ENCODE data around the gene RAB22A. TPM values are rescaled to one million over a fixed set of nuclear protein-coding genes. Genes with fewer than 3 reads are reported as not detected.

Gene RAB22A
- total and polyA plus RNA-seq, 9 of the 15 experiments (the other 6 are each of a cell fraction or from before 2014, with no cell fraction given) = 1.1 to 8.0 (median 6.7) TPM

DNA sequence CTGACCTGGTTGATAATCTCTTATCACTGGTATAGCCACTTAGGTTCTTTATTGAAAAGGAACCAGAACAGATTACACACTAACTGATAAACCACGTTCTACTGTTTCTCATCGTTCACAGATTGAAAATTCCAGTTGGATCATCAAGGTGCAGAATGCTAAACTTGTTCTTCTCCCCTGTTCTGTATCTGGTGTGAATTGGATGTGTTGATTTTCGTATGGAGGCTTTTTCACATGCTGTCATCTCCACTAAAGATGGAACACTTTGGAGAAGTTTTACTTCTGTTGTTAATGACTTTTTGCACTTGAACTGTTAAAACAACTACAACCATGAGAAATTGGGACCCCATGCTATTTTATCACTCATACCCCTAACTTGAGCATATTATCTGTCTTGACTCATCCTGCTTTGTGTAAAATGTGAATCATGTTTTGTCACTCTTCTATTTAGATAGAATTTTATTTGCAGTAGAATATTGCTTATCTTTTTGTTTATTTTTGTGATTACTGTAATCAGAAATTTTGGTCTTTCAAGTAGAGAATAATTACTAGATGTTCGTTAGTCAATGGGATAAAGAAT lies 97.0 kb downstream of the RAB22A start:
- Histone ChIP-seq H3K9ac (ENCODE audit: insufficient read depth in 1 of 2, low read depth in 2 of 2, low read length in 2 of 2) (no peak overlapping the region), H3K36me3 (ENCODE audit: control insufficient read depth, insufficient read depth, low read length) (peaks cover 15% of the 10 kb centered on the region; the same call in 2 of the 3 replicates), H3K4me1 (replicated peaks in 1 of 2; ENCODE audit: control insufficient read depth in 2 of 2, insufficient read depth in 2 of 2, low read length in 2 of 2) (peaks cover 10 to 27% of the 10 kb centered on the region in 2 experiments), H3K9me3 (replicated peaks; ENCODE audit: control insufficient read depth, insufficient read depth, low read depth, low read length) (no peaks in the 10 kb centered on the region), H3K4me2 (ENCODE audit: insufficient read depth, low read length) (no peak overlapping the region), H3K27ac (ENCODE audit: extremely low read depth, low read depth, low read length) (peak overlapping the region; percentile 66; the same call in 1 of the 3 replicates), H3K9me1 (ENCODE audit: control insufficient read depth, insufficient read depth, low read length) (no peaks in the 10 kb centered on the region), H2AFZ (ENCODE audit: low read depth, low read length) (no peak overlapping the region), H4K20me1 (replicated peaks; ENCODE audit: control insufficient read depth, insufficient read depth, low read length) (peaks cover 41% of the 10 kb centered on the region), H3K4me3 (no peak overlapping the region), H3K79me2 (ENCODE audit: control insufficient read depth, insufficient read depth, low read length) (peaks cover 99% of the 10 kb centered on the region), H3K27me3 (ENCODE audit: control insufficient read depth in 2 of 2, insufficient read depth in 2 of 2, low read length in 2 of 2) (no peaks in the 10 kb centered on the region)
- FAIRE-seq (no peak), DNase-seq (ENCODE audit: extremely low read depth in 1 of 4, low spot score in 3 of 4) (no peak), ATAC-seq (no peak; the same call in 2 of the 3 replicates)
- no TSS peak for BruUV-seq (replicated peaks)
- ChIA-PET CTCF (ENCODE audit: low intra/inter-chr PET ratio) (no interaction called here), POLR2A (interaction anchor here (0.6 to 1.2 kb wide), 4 partner anchors 14 to 491 kb away, joined by 3 to 4 read pairs (median 4); no protein-coding TSS in a partner anchor)
- intact Hi-C loops (cut with micrococcal nuclease) (no loop called here), in situ Hi-C loops (cut with MboI) (no loop called here)
- TF ChIP-seq SRSF9 (IDR thresholded peaks at IDR 0.05; ENCODE audit: borderline replicate concordance, low read depth, low read length) (no peak), KDM1A (IDR thresholded peaks at IDR 0.05) (0 out of 4 replicates have a peak, but pooled peaks of 1 of the 2 experiments have one; percentile 17), RFX1 (IDR thresholded peaks at IDR 0.05) (no peak), ADNP (tag; IDR thresholded peaks at IDR 0.05) (no peak), ELF1 (tag; IDR thresholded peaks at IDR 0.05) (no peak), HMBOX1 (IDR thresholded peaks at IDR 0.05) (no peak; the same call in 1 of the 2 replicates), ZNF408 (CRISPR knock-in tag; IDR thresholded peaks at IDR 0.05; ENCODE audit: low read depth) (no peak), NUFIP1 (IDR thresholded peaks at IDR 0.05; ENCODE audit: partially characterized antibody) (no peak), RCOR1 (IDR thresholded peaks at IDR 0.05; ENCODE audit: borderline replicate concordance in 1 of 2, low read depth in 2 of 2, low read length in 2 of 2) (peak in 1 of 2 experiments; percentile 52; a peak in 1 of 4 replicates), ILK (tag; IDR thresholded peaks at IDR 0.05; ENCODE audit: borderline replicate concordance, low read depth) (no peak)
- TF ChIP-seq, protein P1, sequence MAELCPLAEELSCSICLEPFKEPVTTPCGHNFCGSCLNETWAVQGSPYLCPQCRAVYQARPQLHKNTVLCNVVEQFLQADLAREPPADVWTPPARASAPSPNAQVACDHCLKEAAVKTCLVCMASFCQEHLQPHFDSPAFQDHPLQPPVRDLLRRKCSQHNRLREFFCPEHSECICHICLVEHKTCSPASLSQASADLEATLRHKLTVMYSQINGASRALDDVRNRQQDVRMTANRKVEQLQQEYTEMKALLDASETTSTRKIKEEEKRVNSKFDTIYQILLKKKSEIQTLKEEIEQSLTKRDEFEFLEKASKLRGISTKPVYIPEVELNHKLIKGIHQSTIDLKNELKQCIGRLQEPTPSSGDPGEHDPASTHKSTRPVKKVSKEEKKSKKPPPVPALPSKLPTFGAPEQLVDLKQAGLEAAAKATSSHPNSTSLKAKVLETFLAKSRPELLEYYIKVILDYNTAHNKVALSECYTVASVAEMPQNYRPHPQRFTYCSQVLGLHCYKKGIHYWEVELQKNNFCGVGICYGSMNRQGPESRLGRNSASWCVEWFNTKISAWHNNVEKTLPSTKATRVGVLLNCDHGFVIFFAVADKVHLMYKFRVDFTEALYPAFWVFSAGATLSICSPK (IDR thresholded peaks at IDR 0.05; ENCODE audit: borderline replicate concordance) = no peak
- 17% methylated on average over 4 of the region's 4 CpGs for WGBS (ENCODE audit: insufficient coverage, low coverage, missing lambda C conversion rate)
